Measurements from ENCODE around the gene EIF2B4. TPM values are rescaled to one million over a fixed set of nuclear protein-coding genes. Genes with fewer than 3 reads are reported as not detected.

Gene EIF2B4
- total and polyA plus RNA-seq, 2 of the 13 experiments (the other 11 are each of a cell fraction or from before 2014, with no cell fraction given), result 91.5 to 96.4 TPM

- TF ChIP-seq CTCF (CRISPR knock-in tag; IDR thresholded peaks at IDR 0.05) (0 out of 2 replicates have a peak, but pooled peaks have one; percentile 25), TMF1 (CRISPR knock-in tag; IDR thresholded peaks at IDR 0.05; ENCODE audit: low read depth) (peak; percentile 59; the same call in 1 of the 2 replicates), YEATS4 (CRISPR knock-in tag; IDR thresholded peaks at IDR 0.05; ENCODE audit: borderline replicate concordance) (peak; percentile 85), ZNF746 (CRISPR knock-in tag; IDR thresholded peaks at IDR 0.05) (peak; percentile 55; the same call in 1 of the 2 replicates), MAZ (IDR thresholded peaks at IDR 0.05; ENCODE audit: borderline replicate concordance, low read depth, low read length) (peak; percentile 99), MAZ (CRISPR knock-in tag; IDR thresholded peaks at IDR 0.05; ENCODE audit: low read depth) (peak; percentile 98), EED (CRISPR knock-in tag; IDR thresholded peaks at IDR 0.05) (no peak; the same call in 1 of the 2 replicates), HINFP (CRISPR knock-in tag; IDR thresholded peaks at IDR 0.05; ENCODE audit: low read depth) (peak; percentile 70; the same call in 1 of the 2 replicates), ZNF362 (CRISPR knock-in tag; IDR thresholded peaks at IDR 0.05; ENCODE audit: borderline replicate concordance) (no peak; the same call in 1 of the 2 replicates), ZNF639 (CRISPR knock-in tag; conservative IDR thresholded peaks at IDR 0.05) (peak; percentile 92), ZBTB46 (CRISPR knock-in tag; IDR thresholded peaks at IDR 0.05; ENCODE audit: borderline replicate concordance) (0 out of 2 replicates have a peak, but pooled peaks have one; percentile 82), PHF5A (CRISPR knock-in tag; IDR thresholded peaks at IDR 0.05; ENCODE audit: low read depth, unreplicated experiment) (no peak), PRMT3 (CRISPR knock-in tag; IDR thresholded peaks at IDR 0.05; ENCODE audit: borderline replicate concordance, low read depth) (peak; percentile 55; the same call in 1 of the 2 replicates), ATM (IDR thresholded peaks at IDR 0.05; ENCODE audit: borderline replicate concordance) (no peak), MZF1 (CRISPR knock-in tag; IDR thresholded peaks at IDR 0.05; ENCODE audit: borderline replicate concordance) (peak; percentile 21; the same call in 1 of the 2 replicates), PAF1 (CRISPR knock-in tag; IDR thresholded peaks at IDR 0.05) (no peak; the same call in 1 of the 2 replicates), ZNF253 (CRISPR knock-in tag; IDR thresholded peaks at IDR 0.05; ENCODE audit: borderline replicate concordance) (peak; percentile 35; the same call in 1 of the 2 replicates), SIN3B (IDR thresholded peaks at IDR 0.05; ENCODE audit: low read length) (peak; percentile 88)
Measured at GRCh38 chr2:27356382-27357181, 13.6 kb downstream of the EIF2B4 start, which contains the start of gene GTF3C2 (continued).
